ENCODE results near the gene ZNF446.
"Not testable (repeated sequence)": the region's sequence is repeated elsewhere in the genome, so short reads cannot be mapped to it uniquely, and the experiment has no call there.

The ZNF446 gene

DNA sequence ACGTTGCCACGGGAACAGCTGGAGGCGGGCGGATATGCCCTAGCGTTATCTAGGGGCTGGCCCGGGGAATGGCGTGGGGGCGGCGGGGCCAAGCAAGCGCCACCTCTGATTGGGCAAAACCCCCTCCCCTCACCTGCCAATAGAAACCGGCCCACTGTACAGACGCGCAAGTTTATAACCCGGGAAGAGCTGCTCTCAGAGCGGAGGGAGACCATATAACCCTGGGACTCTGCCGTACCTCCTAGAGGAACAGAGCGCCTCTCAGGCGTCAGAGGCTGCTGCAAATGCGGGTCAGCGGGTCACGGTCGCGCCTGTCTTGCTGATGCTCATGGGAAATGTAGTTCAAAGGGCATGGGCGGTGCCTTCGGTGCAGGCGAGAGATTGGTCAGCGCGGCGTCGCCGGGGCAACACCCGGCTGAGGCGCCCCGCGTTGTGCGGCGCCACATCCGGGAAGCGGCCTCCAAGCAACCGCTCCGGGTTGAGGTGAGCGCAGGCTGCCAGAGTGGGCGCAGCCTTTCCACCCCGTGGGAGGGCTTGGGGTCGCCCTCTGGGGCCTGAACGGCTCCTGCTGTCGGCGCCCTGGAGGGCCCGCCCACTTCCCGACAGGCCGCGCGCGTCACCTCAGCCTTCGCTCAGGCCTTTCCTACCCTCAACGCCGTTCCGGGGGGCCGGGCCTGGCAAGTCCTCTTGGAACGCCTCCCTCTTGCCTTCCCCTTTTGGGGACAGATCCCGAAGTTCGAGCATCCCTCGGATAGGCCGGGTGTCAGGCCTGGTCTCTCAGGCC lies at the start of gene ZNF446:
Gene ZNF446 (plus strand): TSS at position 639 of the 784 bp plus-strand sequence. CDS start 867 bp downstream, outside the sequence.
- DNase-seq (ENCODE audit: low read depth), result peak; percentile 98

DNA sequence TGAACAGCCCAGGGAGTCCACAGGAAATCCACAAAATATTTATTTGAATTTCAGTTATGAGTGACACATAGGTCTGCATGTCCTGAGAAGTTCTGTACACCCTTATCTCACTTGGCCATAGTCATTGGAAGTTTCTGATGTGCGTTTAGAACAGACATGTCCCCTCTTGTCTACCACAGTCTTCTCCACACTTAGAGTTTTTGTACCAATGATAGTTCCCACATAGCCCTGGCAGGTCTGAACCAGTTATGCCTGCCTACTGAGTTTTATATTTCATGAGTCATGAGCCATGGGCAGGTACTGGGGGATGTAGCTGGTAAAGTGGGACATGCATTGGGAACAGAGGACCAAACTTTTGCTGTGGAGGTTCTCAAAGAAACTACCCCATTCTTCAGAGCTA lies 47.5 kb upstream of the ZNF446 start:
- no peak for DNase-seq (ENCODE audit: low read depth)

DNA sequence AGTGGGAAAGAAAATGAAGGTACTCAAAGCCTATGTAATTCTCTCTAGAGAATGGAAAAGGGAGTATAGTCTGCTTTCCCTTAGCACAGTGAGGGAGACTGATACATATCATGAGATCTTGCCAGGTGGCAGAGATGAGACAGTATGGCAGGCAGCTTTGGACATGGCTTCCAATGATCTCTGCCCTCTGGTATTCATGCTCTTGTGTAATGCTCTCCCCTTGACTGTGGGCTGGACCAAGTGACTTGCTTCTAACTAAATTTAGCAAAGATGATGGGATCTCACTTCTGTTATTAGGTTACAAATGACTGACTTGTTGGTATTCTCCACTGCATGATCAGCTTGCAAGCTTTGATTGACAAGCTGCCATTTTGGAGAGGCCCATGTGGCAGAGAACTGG lies 46.4 kb upstream of the ZNF446 start:
- no peak for DNase-seq (ENCODE audit: low read depth)

DNA sequence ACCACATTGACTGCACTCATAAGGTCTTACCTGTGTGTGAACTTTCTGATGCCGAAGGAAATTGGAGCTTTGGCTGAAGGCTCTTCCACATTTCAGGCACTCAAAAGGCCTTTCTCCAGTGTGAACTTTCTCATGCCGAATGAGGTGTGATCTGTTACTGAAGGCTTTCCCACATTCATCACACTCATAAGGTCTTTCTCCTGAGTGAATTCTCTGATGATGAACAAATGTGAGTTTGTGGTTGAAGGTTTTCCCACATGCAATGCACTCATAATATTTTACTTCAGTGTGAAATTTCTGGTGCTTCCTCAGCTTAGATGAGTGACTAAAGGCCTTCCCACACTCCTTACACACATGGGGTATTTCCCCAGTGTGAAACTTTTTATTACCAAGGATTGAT lies 41.9 kb upstream of the ZNF446 start:
- no peak for DNase-seq (ENCODE audit: low read depth)

DNA sequence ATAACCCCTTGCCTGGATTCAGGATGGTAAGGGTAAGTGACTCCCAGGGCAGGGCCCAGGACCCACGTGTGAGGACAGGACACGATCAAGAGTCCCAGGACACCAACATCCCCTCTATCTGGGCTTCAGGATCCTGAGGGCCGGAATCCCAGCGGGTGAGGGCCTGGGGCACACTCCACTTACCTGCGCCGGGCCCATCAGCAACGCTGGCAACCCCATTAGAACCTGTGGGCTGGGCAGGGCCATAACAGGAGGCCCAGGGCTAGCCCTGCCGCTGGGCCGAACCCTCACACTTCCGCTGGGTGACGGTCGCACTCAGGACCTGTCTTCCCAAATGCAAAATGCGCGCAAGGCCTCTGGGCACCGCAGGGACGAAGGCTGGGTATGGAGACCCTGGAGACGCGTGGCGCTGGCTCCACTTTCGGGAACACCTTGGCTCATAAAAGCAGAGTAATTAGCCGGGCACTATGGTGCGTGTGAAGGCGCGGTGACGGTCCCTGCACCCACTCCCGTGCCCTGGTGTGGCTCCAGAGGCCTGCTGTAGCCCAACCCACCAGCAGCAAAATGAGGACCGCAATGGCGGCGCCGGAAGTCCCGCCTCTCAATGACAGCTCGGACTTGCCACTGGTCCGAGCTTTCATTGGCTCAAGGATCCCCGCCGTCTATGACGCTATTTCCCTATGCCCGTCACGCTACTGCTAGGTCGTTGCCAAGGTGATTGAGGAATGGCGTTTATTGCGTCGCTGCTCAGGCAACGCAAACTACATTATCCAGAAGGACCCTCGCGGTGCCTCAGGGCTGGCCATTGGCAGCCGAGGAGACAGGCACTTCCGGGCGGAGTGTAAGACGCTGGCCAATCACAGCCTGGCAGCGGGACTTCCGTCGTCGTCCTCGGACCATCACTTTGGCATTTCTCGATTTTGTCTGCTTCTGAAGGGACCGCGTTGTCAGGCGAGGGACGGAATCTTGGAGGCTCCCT lies 36.3 kb upstream of the ZNF446 start, which contains the start of gene ZNF132:
Gene ZNF132 (minus strand): TSS at position 578 of the 979 bp plus-strand sequence. CDS start 332 bp downstream, at position 246.
- DNase-seq (ENCODE audit: low read depth), result peak; percentile 100

DNA sequence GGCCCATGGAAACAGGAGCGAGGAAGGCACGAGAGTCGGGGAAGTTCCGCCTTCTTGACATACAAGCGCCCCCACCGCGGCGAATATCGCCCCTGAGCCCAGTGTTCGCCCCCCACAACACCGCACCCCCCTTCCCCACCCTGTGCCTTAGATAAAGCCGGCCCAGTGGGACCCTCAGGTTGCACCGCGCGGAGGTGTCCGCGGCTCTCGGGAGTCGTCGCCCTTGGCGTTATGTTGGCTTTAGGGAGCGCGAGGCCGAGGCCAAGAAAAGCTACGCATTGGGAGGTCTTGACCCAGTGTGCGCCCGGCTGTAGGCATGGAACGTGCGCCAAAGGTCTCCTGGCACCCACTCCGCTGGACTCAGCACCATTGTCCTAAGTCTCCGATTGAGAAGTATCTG lies 35.6 kb upstream of the ZNF446 start:
- no peak for DNase-seq (ENCODE audit: low read depth)

DNA sequence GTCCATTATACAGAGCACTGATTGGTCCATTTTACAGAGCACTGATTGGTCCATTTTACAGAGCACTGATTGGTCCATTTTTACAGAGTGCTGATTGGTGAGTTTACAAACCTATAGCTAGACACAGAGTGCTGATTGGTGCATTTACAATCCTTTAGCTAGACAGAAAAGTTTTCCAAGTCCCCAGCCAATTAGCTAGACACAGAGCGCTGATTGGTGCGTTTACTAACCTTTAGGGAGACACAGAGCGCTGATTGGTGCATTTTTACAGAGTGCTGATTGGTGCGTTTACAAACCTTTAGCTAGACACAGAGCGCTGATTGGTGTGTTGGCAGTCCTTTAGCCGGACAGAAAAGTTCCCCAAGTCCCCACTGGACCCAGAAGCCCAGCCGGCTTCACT lies 33.2 kb upstream of the ZNF446 start:
- DNase-seq (ENCODE audit: low read depth), result not testable (repeated sequence)

DNA sequence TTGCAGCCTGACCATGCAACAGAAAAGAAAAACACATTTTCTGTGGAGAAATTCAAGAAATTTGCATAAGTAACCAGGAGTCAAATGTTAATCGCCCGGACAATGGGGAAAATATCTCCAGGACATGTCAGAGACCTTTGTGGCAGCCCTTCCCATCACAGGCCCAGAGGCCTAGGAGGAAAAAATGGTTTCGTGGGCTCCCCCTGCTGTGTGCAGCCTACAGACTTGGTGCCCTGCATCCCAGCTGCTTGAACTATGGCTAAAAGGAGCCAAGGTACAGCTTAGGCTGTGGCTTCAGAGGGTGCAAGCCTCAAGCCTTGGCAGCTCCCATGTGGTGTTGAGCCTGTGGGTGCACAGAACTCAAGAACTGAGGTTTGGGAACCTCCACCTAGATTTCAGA lies 27.3 kb upstream of the ZNF446 start:
- DNase-seq (ENCODE audit: low read depth), result not testable (repeated sequence)

DNA sequence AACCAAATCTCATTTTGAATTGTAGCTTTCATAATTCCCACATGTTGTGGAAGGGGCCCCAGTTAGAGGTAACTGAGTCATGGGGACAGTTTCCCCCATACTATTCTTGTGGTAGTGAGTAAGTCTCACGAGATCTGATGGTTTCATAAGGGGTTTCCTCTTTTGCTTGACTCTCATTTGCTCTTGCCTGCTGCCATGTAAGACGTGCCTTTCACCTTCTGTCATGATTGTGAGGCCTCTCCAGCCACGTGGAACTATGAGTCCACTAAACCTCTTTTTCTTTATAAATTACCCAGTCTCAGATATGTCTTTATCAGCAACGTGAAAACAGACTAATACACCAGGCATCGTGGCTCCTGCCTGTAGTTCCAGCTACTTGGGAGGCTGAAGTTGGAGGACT lies 26.2 kb upstream of the ZNF446 start:
- DNase-seq (ENCODE audit: low read depth), result not testable (repeated sequence)

DNA sequence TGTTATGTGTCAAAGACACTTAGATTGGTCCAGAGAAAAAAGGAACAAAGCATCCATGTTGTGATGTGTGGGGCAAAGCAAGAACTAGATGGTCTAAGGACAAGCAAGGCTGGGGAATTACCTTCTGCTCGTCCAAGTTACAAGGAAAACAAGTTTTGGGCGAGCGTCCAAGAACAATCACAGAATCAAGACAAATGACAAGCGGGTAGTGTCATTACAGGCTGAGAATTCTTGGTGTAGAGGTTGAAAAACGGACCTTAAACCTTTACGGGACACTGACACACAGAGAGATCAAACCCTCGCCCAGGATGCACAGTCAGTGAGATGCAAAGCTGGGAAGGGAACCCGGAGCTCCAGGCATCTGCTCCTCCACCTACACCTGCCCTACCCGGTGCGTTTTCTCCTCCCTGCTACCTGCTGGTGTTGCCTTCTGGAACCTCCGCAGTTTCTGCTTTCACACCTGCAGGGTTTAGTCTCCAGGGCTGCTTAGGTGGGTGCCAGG lies 25.2 kb upstream of the ZNF446 start:
- DNase-seq (ENCODE audit: low read depth), result no peak

DNA sequence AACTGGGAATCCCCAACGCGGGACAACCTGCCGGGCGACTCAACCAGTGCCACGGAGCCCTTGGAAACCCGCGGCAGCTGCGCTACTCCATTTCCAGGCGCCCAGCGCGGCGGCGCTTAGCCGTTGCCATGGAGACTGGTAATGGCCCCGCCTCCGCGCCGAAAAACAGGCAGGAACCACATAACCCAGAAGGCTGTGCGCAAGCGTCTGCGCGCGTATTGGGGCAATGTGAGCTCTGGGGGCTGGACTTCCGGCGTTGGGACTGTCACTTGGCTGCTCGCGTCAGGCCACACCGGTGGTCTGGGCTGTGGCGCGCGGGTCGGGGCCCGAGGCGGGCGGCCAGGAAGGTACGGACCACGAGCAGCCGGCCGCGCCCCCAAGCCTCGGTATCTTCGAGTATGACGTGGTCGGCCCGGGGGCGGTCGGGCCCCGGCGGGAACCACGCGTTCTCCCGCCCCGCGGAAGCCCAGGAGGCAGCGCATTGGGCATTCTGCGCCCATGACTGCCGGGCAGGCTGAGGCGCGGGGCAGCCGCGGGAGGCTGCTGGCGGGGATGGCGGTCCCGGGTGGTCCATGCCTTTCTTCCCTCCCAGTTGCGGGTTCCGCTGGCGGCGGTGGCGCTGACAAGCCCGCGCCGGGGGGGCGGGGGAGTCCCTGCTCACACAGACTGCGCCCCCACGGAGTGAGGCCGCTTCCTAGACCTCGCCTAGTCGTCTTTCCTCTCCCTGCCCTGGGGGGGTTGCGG lies 24.6 kb upstream of the ZNF446 start, which contains the start of gene ZNF324B:
Gene ZNF324B (plus strand): TSS at position 265 of the 744 bp plus-strand sequence. CDS start 2,080 bp downstream, outside the sequence.
- peak; percentile 90 for DNase-seq (ENCODE audit: low read depth)

DNA sequence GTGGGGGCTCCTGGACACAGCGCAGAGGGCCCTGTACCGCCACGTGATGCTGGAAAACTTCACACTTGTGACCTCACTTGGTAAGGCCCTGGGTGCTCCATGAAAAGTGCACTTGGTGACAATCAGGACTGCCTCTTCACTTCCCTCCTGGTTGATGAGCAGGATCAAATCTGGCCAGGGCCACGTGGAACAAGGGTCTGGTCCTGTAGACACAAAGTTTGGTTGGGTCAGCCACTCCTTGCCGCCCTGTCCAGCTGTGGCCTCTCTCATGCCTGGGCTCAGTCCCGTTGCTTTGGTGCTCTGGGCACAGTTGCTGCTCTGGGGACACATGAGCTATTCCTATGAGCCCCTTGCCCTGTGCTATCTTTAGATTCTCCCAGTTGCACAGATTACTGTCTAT lies 22.4 kb upstream of the ZNF446 start:
- no peak for DNase-seq (ENCODE audit: low read depth)

DNA sequence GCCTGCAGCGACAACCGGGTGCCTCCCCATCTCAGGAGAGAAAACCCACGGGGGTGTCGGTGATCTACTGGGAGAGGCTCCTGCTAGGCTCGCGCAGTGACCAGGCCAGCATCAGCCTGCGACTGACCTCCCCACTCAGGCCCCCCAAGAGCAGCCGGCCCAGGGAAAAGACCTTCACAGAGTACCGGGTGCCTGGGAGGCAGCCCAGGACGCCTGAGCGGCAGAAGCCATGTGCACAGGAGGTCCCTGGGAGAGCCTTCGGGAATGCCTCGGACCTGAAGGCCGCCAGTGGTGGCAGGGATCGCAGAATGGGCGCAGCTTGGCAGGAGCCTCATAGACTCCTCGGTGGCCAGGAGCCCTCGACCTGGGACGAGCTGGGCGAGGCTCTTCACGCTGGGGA lies 20.8 kb upstream of the ZNF446 start:
- DNase-seq (ENCODE audit: low read depth), result no peak

DNA sequence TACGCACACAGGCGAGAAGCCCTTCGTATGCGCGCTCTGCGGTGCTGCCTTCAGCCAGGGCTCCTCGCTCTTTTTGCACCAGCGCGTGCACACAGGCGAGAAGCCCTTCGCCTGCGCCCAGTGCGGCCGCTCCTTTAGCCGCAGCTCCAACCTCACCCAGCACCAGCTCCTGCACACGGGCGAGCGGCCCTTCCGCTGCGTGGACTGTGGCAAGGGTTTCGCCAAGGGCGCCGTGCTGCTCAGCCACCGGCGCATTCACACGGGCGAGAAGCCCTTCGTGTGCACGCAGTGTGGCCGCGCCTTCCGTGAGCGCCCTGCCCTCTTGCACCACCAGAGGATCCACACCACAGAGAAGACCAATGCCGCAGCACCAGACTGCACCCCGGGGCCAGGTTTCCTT lies 20.0 kb upstream of the ZNF446 start:
- no peak for DNase-seq (ENCODE audit: low read depth)

DNA sequence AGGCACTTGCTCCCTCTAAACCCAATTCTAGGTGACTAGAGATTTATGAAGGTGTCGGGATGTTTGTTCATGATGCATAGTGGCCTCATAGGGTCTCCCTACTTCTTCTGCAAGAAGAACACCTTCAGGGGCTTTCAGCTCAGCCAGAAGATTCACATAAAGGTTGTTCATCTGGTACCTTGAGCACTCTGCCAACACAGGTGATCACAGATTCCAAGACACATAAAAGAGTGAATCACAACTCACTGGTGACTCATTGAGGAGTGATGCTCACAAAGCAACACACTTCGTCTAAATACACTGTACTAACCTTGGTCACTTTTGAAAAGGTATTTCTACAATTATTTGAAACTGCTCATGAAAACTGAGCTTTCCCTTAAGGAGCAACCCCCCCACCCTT lies 16.1 kb upstream of the ZNF446 start:
- DNase-seq (ENCODE audit: low read depth), result no peak

DNA sequence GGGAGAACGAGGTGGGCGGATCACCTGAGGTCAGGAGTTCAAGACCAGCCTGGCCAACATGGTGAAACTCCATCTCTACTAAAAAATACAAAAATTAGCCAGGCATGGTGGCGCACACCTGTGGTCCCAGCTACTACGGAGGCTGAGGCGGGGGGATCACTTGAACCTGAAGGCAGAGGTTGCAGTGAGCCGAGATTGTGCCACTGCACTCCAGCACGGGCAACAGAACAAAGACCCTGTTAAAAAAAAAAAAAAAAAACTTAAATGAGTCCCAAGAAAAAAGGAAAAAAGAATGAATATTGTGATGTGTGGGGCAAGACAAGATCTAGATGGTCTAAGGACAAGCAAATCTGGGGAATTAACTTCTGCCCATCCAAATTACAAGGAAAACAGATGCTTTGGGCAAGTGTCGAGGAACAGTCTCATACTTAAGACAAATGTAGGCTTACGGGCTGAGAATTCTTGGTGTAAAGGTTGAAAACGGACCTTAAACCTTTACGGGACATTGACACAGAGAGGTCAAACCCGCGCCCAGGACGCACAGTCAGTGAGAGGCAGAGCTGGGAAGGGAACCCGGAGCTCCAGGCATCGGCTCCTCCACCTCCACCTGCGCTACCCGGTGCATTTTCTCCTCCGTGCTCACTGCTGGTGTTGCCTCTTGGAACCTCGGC lies 9.9 kb upstream of the ZNF446 start:
- DNase-seq (ENCODE audit: low read depth), result no peak

DNA sequence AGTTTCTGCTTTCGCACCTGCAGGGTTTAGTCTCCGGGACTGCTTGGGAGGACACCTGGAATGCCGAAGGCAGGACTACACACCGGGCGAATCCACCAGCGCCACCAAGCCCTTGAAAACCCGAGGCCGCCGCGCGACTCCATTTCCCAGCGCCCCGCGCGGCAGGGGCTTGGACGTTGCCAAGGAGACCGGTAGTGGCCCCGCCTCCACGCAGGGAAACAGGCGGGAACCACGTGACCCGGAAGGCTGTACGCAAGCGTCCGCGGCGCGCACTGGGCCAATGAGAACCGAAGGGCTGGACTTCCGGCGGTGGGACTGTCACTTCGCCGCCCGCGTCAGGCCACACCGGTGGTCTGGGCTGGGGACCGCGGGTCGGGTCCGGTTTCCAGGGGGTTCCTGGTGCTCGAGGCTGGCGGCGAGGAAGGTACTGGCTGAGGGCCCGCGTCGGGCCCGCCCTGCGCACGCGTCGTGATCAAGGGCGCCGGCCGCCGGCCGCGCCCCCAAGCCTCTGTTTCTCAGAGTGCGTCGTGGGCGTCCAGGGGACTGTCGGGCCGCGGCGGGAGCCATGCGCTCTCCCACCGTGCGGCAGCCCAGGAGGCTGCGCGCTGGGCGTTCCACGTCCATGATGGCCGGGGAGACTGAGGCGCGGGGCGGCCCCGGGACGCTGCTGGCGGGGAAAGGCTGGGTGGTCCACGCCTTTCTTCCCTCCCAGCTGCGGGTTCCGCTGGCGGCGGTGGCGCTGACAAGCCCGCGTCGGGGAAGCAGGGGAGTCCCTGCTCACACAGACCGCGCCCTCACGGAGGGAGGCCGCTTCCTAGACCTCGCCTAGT lies 9.2 kb upstream of the ZNF446 start, which contains the start of gene ZNF324:
Gene ZNF324 (plus strand): TSS at position 321 of the 830 bp plus-strand sequence. CDS start 2,106 bp downstream, outside the sequence.
- peak; percentile 93 for DNase-seq (ENCODE audit: low read depth)

DNA sequence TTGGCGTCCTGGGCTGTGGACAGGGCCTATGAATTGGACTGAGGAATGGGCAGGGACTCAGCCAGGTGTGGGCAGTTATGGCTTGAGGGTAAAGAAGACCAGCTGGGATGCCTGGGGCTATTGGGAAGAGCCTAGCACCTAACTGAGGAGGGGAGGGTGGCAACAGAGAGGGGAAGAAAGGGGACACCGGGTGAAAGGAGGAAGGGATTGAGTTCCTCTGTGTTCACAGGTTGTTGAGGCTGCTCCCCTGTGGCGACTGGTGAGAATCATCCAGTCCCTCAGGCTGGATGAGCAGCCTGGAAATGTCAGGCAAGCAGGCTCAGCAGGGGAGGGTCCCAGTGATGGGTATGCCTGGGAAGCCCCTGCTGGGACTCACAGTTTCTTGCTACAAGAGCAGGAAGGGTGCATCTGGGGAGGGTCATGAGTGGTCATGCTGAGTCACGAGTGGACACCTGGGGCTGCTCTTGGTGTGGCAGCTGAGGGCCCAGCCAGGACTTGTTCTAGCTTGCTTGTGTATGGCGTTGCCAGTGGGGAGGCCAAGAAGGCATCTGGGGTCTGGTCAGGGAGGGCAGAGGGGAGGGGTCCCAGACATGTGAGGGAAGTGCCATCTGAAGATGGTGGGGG lies 7.8 kb upstream of the ZNF446 start:
- DNase-seq (ENCODE audit: low read depth), result no peak

DNA sequence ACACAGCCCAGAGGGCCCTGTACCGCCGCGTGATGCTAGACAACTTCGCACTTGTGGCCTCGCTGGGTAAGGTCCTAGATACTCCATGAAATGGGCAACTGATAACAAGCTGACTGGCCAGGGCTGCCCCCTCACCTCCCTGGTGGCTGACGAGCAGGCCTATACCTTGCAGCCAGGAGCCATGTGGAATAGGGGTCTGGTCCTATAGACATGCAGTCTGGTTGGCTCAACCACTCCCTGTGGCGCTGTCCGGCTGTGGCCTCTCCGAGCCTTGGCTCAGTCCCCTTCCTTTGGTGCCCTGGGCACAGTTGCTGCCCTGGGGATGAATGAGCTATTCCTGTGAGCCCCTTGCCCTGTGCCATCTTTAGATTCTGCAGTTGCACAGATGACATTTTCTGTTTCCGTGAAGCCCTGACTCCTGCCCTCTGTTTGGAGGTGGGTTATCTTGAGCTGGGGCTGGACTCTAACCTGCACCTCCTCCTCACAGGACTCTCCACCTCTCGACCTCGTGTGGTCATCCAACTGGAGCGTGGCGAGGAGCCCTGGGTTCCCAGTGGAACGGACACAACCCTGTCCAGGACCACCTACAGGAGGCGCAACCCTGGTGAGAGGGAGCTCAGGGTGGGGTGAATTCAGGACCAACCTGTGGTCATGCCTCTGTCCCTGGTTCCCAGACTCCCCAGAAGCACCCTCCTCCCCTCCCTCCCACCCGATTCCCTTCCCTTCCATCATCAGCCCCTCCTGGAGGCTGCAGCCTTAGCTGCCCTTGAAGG lies 6.7 kb upstream of the ZNF446 start:
- DNase-seq (ENCODE audit: low read depth), result no peak

All from fibroblast of gingiva (primary cell).